Activated T-helper 17 cell treated with anti-CD3 and anti-CD28 coated beads, Interleukin-2, amount 50 U/mL, for 72 hours (primary cell): ENCODE results near the gene OR5K2. TPM values are rescaled to one million over a fixed set of nuclear protein-coding genes. Genes with fewer than 3 reads are reported as not detected.

Experiments
- ATAC-seq: fragments of 150-1000 bp; cut with Tn5 transposase; replicated peaks from 2 replicates; pipeline ENCODE4 v1.10.0; 2021; ENCODE audit warnings: mild to moderate bottlenecking, moderate library complexity
- H3K27ac Mint-ChIP-seq: one replicate; pipeline ENCODE4 v1.8.0; 2022; ENCODE audit warnings: mixed read lengths
- H3K27me3 Mint-ChIP-seq: one replicate; pipeline ENCODE4 v1.8.0; 2022; ENCODE audit warnings: mixed read lengths
- H3K36me3 Mint-ChIP-seq: one replicate; pipeline ENCODE4 v1.8.0; 2022; ENCODE audit warnings: low read depth, mild to moderate bottlenecking, mixed read lengths
- H3K4me1 Mint-ChIP-seq: one replicate; pipeline ENCODE4 v1.8.0; 2022; ENCODE audit warnings: mixed read lengths
- H3K4me3 Mint-ChIP-seq: one replicate; pipeline ENCODE4 v1.8.0; 2022; ENCODE audit warnings: mild to moderate bottlenecking, mixed read lengths
- H3K9me3 Mint-ChIP-seq: one replicate; pipeline ENCODE4 v1.8.0; 2022; ENCODE audit warnings: mixed read lengths
- total RNA-seq, 2 donors: library from RNA; stranded (reverse); gene quantifications; one replicate each; pipeline ENCODE4 v1.2.3, GENCODE V29; 2022

Gene OR5K2
- total RNA-seq, 2 donors from 2014 or later = not detected

DNA sequence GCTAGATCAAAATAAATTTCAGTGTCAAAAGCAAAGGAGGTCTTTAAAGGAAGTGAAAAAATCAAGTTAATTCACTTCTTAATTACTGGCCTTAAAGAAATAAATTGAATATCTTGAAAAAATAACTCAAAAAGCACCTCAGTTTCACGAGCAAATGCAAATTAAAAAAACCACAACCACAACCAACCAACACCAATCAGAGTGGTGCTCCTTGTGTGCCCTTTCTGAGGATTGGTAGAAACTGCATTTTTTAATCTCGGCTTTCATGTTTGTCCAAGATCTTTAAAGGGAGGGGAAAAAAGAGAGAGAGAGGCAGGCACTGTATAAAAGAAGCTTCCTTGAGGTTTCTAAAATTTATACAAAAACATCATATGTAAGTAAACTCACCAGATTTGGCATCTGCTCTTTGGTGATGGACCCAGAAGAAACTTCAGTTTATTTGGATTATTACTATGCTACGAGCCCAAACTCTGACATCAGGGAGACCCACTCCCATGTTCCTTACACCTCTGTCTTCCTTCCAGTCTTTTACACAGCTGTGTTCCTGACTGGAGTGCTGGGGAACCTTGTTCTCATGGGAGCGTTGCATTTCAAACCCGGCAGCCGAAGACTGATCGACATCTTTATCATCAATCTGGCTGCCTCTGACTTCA lies 34.3 kb downstream of the OR5K2 start, which contains the start of gene GPR15:
Gene GPR15, plus strand, starts transcription at position 357 of the 653 bp plus-strand sequence. Its CDS starts 56 bp downstream, at position 413.
- ATAC-seq = peak; percentile 27
- H3K9me3 Mint-ChIP-seq = no peaks in the 10 kb centered on the region
- peaks cover 17% of the 10 kb centered on the region for H3K4me1 Mint-ChIP-seq
- peaks cover 79% of the 10 kb centered on the region for H3K36me3 Mint-ChIP-seq
- peak within 1 kb of the TSS; percentile 63 for H3K4me3 Mint-ChIP-seq
- H3K27me3 Mint-ChIP-seq = no peaks in the 10 kb centered on the region
- peak within 1 kb of the TSS; percentile 19 for H3K27ac Mint-ChIP-seq

DNA sequence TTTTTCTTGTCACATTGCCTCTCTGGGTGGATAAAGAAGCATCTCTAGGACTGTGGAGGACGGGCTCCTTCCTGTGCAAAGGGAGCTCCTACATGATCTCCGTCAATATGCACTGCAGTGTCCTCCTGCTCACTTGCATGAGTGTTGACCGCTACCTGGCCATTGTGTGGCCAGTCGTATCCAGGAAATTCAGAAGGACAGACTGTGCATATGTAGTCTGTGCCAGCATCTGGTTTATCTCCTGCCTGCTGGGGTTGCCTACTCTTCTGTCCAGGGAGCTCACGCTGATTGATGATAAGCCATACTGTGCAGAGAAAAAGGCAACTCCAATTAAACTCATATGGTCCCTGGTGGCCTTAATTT lies 34.8 kb downstream of the OR5K2 start:
- no peaks in the 10 kb centered on the region for H3K27me3 Mint-ChIP-seq
- no peaks in the 10 kb centered on the region for H3K9me3 Mint-ChIP-seq
- H3K27ac Mint-ChIP-seq = peak overlapping the region; percentile 19
- peaks cover 77% of the 10 kb centered on the region for H3K36me3 Mint-ChIP-seq
- H3K4me1 Mint-ChIP-seq = peaks cover 22% of the 10 kb centered on the region
- ATAC-seq = no peak
- peak overlapping the region; percentile 63 for H3K4me3 Mint-ChIP-seq

DNA sequence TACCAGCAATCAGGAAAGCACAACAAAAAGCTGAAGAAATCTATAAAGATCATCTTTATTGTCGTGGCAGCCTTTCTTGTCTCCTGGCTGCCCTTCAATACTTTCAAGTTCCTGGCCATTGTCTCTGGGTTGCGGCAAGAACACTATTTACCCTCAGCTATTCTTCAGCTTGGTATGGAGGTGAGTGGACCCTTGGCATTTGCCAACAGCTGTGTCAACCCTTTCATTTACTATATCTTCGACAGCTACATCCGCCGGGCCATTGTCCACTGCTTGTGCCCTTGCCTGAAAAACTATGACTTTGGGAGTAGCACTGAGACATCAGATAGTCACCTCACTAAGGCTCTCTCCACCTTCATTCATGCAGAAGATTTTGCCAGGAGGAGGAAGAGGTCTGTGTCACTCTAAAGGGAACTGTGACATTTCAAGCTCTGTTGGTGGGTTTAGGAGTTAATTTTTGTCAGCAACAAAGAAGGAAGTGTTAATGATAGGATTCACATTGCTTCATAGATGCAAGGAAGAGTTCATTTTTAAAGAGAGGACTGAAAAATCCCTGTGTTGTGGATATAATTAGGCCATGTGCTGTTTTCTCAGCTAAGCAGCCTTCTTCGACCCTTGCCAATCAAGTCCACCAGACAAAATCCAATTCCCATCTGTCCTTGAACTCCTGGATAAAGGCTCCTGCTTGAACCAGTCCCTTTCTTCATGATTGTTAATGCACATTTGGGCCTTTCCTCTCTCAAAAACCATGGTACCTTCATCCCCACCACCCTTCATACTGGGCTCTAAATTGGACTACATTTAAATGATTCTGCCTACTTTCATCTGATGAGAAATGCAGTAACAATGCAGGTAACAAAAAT lies 35.5 kb downstream of the OR5K2 start:
- H3K27ac Mint-ChIP-seq = peak overlapping the region; percentile 19

DNA sequence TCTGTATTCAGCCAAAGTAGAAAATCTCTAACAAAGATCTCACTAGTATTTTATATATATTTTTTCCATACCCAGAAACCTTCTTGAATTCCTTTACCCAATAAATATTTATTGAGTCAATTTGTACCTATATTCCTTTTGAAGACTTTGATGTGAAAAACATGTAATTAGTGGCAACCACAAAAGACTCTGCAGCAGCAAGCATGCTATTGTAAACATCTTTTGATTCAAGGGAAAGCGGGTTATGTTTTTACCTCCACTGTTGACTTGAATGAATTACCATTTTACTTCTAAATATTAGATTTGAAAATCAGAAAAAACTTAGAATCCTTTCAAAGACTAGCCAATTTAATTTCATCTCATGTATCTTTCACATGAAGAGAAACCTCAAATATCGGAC lies 36.7 kb downstream of the OR5K2 start:
- peaks cover 63% of the 10 kb centered on the region for H3K36me3 Mint-ChIP-seq
- peaks cover 22% of the 10 kb centered on the region for H3K4me1 Mint-ChIP-seq
- no peaks in the 10 kb centered on the region for H3K27me3 Mint-ChIP-seq
- ATAC-seq = no peak
- H3K27ac Mint-ChIP-seq = peak overlapping the region; percentile 19
- peak overlapping the region; percentile 63 for H3K4me3 Mint-ChIP-seq
- no peaks in the 10 kb centered on the region for H3K9me3 Mint-ChIP-seq

More for the DNA sequence above, 35.5 kb downstream of the OR5K2 start:
- H3K4me3 Mint-ChIP-seq = peak overlapping the region; percentile 63
- H3K36me3 Mint-ChIP-seq = peaks cover 70% of the 10 kb centered on the region
- no peaks in the 10 kb centered on the region for H3K9me3 Mint-ChIP-seq
- no peak for ATAC-seq
- no peaks in the 10 kb centered on the region for H3K27me3 Mint-ChIP-seq
- peaks cover 23% of the 10 kb centered on the region for H3K4me1 Mint-ChIP-seq

DNA sequence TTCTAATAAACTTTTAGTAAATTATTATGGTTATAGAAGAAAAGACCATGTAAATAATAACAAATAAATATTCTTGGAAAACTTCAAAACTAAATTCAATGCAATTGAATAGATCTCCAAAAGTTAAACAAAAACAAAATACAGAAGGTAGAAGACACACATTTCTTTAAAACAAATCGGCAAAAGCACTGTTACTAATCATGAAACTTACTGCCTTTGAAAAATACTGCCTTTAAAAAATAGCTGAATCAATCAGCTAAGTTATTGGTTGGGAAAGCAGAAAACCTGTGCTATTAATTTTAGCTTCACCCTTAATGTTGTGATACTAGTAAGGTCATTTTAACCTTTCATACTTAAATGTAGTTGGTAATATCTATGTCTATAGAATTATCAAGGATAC lies 37.3 kb downstream of the OR5K2 start:
- no peaks in the 10 kb centered on the region for H3K27me3 Mint-ChIP-seq
- H3K27ac Mint-ChIP-seq = no peak overlapping the region
- H3K9me3 Mint-ChIP-seq = no peaks in the 10 kb centered on the region
- H3K36me3 Mint-ChIP-seq = peaks cover 58% of the 10 kb centered on the region
- ATAC-seq = no peak
- peak overlapping the region; percentile 63 for H3K4me3 Mint-ChIP-seq
- peaks cover 21% of the 10 kb centered on the region for H3K4me1 Mint-ChIP-seq

DNA sequence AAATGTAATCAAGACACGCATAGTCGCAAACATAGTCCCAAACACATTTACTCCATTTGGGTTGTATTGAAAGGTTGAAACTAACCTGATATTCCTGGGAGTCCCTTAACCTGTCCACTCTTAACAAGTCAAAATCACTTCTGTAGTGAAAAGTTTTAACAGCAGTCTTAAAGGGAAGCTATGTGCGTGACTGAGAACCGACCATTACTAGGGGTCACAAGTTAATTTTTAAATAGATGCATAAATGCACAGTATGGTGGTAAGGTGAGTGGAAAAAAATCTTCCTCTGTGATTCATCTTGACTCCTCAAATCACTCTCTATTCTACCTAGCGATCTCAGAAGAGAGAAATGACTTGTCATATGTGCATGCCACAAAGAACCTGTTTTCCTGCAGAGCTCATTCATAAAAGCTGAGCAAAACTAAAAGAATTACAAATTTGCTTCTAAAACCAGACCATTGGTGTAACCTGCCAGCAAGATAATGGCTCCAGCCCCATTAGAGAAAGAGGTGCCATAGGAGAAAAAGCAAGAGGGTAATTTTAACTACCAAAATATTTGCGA lies 39.1 kb downstream of the OR5K2 start:
- H3K9me3 Mint-ChIP-seq = no peaks in the 10 kb centered on the region
- ATAC-seq = peak; percentile 80
- H3K36me3 Mint-ChIP-seq = peaks cover 40% of the 10 kb centered on the region
- H3K4me3 Mint-ChIP-seq = peak overlapping the region; percentile 64
- peak overlapping the region; percentile 91 for H3K27ac Mint-ChIP-seq
- no peaks in the 10 kb centered on the region for H3K27me3 Mint-ChIP-seq
- H3K4me1 Mint-ChIP-seq = peaks cover 22% of the 10 kb centered on the region

DNA sequence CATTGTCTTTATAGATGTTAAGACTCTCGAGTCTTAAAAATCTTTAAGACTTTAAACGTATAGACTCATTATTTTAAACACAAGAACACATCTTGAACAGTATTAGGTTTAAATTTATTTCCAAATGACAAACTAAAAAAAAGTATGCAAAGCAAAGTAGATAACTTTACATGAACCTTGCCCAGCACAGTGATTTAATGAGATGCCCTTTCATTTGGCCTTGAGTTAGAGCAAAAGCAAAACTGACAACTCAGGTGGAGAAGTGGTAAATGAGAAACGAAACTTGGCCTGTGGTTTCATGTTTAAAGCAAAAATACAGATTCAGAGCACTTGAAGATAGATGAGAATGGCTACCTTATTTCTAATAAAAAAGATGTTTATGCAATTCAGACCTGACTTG lies 42.9 kb downstream of the OR5K2 start:
- peak overlapping the region; percentile 79 for H3K4me3 Mint-ChIP-seq
- H3K27ac Mint-ChIP-seq = peak overlapping the region; percentile 71
- H3K9me3 Mint-ChIP-seq = no peaks in the 10 kb centered on the region
- H3K27me3 Mint-ChIP-seq = no peaks in the 10 kb centered on the region
- peaks cover 16% of the 10 kb centered on the region for H3K36me3 Mint-ChIP-seq
- H3K4me1 Mint-ChIP-seq = peaks cover 34% of the 10 kb centered on the region
- peak; percentile 40 for ATAC-seq

DNA sequence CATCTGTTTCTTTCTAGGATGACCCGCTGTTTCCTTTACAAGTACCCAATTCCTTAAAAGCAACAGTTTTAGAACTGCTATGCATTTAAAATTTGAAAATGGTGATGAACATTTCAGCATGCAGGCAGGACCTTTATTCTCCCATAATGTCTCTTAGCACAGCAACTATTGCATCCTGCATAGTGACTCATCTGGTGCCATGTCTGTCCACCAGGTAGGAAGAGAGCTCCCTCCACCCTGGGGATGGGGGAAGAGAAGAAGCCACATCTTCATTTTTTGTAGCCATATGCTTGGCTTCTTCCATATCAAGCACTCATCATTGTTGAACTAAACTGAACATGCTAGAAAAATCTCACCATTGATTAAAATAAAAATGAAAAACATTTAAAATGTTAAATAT lies 44.2 kb downstream of the OR5K2 start:
- Mint-ChIP-seq H3K36me3 (peaks cover 9% of the 10 kb centered on the region), H3K27me3 (no peaks in the 10 kb centered on the region), H3K4me1 (peaks cover 38% of the 10 kb centered on the region), H3K27ac (peak overlapping the region; percentile 67), H3K4me3 (peak overlapping the region; percentile 63), H3K9me3 (no peaks in the 10 kb centered on the region)
- no peak for ATAC-seq

DNA sequence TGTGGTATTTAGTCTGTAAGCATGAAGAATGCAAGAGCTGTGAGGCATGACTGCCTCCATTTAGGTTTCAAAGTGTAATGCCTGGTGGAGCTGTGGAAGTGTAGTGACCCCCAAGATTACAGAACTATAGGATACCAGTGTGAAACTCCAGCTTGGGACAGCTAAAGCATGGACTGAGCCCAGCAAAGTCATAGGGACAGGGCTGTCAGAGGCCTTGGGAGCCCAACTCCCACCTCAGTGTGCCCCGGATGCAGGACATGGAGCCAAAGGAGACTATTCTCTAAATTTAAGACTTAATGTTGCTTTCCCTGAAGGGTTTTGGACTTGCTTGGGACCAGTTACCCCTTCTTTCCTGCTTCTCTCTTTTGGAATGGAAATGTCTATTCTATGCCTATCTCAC lies 45.1 kb downstream of the OR5K2 start:
- no peak for ATAC-seq
- Mint-ChIP-seq H3K27ac (no peak overlapping the region), H3K9me3 (no peaks in the 10 kb centered on the region), H3K27me3 (no peaks in the 10 kb centered on the region), H3K4me3 (peak overlapping the region; percentile 26), H3K36me3 (peaks cover 6% of the 10 kb centered on the region), H3K4me1 (peaks cover 32% of the 10 kb centered on the region)

DNA sequence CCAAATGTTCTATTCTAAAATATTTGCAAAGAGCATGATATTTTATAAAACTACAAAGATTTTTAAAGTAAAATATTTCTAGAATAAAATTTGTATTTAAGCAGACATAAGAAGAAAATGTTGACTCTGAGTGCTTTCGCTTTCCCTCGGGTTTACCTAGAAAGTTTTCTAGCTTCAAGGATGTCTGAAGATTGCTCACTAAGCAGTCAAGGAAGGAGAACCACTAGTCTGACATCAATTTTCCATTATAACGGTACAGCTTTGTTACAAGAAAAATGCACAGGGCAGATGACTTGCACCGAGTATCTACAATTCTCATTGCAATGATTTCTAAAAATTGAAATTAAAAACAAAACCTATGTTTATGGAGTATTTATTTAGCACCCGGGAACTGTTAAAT lies 48.5 kb downstream of the OR5K2 start:
- peaks cover 27% of the 10 kb centered on the region for H3K4me1 Mint-ChIP-seq
- no peaks in the 10 kb centered on the region for H3K27me3 Mint-ChIP-seq
- H3K4me3 Mint-ChIP-seq = peak overlapping the region; percentile 83
- H3K9me3 Mint-ChIP-seq = no peaks in the 10 kb centered on the region
- peak overlapping the region; percentile 97 for H3K27ac Mint-ChIP-seq
- ATAC-seq = peak; percentile 95
- no peaks in the 10 kb centered on the region for H3K36me3 Mint-ChIP-seq

Other genes with a start within 250 kb of the OR5K2 start
- gene OR5H6, start 233.4 kb upstream of the OR5K2 start, total RNA-seq = not detected
- not detected for gene OR5H2, start 215.2 kb upstream of the OR5K2 start, total RNA-seq
- gene OR5K4, start 143.8 kb upstream of the OR5K2 start, total RNA-seq = not detected
- not detected for gene OR5K3, start 107.0 kb upstream of the OR5K2 start, total RNA-seq
- gene OR5K1, start 34.5 kb upstream of the OR5K2 start, total RNA-seq = under 1 TPM in 1 of 2 donors, not detected in 1; 0.24 TPM
- 100 to 1,000 TPM; 300 to 381 TPM for gene CLDND1, start 25.2 kb downstream of the OR5K2 start, total RNA-seq
- gene GPR15, start 34.3 kb downstream of the OR5K2 start, total RNA-seq = 10 to 100 TPM; 24.0 to 52.1 TPM
- gene CPOX, start 95.9 kb downstream of the OR5K2 start, total RNA-seq = 10 to 100 TPM; 64.2 to 75.9 TPM